ENCODE results near the gene TSPAN6.

TSPAN6 gene

DNA sequence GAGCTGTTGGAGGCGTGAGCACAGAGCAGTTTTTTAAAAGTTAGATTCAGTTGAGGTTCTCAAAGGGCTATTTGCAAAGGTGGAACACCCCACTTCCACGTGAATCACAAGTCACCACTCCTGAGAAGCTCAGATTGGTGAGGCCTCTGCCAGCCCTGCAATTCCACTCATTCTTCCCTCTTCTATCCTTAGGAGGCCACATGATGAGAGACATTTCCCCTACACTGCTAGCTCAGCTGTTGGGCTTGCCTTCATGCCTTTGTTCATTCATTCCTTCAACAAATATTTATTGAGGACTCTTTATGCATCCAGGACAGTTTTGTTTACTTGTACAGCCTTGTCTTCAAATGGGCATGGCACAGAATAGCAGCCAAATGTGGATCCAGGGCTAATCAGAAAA, 11.1 kb upstream of the TSPAN6 start:
- DNase-seq (ENCODE audit: low read depth in 3 of 3) = no peak

DNA sequence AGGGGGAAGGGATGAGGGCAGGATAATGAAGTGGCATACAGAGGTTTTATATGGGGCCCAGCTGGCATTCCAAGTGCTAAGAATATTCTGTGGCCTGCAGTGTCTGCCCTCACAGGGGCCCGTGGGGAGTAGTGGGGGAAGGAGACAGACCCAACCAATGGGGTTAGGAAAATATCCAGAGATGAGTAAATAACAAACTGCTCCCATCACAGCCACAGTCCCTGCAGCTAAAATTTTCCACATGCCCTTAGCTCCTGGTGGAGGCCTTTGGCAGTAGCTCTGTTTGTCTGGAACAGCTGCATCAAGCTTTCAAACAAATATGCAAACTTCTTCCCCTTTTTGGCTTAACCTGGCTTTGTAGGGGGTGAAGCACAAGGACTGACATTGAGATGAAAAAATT, 10.5 kb upstream of the TSPAN6 start:
- DNase-seq (ENCODE audit: low read depth in 3 of 3) = no peak

DNA sequence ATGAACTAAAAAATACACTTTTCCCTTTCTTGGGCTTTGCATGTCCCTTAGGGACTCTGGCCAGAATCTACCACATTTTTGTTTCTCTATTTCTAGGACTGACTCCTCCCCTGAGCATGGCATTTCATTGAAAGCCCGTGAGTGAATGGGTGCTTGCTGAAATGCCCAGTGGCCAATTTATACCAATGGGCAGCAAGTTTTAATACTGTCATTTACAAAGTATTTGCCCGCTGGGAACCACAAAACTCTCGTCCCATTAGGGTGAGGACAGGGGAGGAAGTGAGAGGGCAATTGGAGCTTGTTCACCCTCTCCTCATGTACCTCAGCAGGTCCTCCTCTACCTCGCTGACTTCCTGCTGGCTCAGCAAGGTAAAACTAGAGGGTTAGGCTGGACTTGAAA, 8.5 kb upstream of the TSPAN6 start:
- DNase-seq (ENCODE audit: low read depth in 3 of 3) = no peak

DNA sequence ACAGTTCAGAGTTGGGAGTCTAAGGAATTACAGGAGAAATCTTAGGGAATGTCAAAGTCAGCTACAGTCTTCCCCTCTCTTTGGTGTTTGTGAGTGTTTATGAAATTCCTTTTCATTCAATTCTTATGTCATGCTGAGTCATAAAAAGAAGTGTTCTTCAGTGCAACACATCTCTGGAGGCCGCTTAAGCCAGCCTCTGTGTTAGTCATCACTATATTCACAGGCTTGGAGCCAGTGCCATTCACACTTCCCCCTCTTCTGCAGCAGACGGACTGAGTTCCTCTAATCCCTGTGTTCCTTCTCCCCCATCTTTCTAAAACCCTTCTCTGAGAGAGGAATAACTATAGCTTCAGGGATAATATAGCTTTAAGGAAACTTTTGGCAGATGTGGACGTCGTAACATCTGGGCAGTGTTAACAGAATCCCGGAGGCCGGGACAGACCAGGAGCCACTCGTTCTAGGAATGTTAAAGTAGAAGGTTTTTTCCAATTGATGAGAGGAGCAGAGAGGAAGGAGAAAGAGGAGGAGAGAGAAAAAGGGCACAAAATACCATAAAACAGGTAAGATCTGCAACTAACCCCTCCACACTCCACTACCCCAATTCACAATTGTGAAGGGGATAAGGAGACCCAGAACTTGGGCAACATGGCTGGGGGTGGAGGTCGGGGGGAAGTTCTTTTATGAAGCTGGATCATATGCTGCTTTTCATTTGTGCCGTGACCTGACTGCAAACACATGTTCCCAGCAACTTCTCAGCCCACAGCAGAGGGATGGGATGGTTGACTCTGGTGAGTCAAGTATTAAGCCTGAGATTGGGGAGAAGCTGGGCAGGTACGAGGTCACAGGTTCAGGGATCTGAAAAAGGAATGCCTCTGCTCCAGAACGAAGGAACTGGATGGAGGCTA, 7.6 kb upstream of the TSPAN6 start, which contains the start of gene SRPX2:
Gene SRPX2, plus strand, starts transcription at position 244 of the 905 bp plus-strand sequence. CDS start 2,124 bp downstream, outside the sequence.
- DNase-seq (ENCODE audit: low read depth in 3 of 3) = no peak

DNA sequence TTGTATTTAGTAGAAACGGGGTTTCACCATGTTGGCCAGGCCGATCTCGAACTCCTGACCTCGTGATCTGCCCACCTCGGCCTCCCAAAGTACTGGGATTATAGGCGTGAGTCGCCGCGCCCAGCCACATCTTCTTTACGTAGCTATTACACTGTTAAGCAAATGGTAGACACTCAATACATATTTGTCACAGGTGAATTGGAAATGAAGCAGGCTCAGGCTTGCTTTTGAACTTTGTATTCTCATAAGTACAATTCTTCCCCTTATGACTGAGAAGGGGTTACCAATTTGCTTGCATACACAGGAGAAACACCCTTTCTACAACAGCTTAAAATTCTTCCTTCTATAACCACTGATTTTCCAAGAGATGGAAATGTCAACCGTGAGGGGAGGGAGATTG, 6.6 kb upstream of the TSPAN6 start:
- no peak for DNase-seq (ENCODE audit: low read depth in 3 of 3)

DNA sequence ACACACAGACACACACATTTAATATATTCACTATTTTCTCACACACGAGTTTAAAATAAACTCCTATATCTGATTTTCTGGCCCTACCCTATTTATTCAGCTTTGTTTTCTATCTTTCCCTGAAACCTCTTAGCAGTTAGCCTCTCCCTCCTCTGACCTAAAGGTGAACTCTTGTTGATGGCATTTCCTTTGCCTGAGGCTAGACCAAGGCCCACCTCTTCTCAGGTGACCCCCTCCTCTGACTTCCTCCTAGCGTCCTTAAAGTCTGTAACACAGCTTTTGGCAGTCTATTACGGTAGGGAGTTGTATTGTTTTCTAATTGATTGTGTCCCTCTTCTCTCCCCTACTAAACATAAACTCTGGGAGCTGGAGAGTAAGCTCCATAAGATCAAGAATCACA, 5.7 kb upstream of the TSPAN6 start:
- DNase-seq (ENCODE audit: low read depth in 3 of 3) = no peak

DNA sequence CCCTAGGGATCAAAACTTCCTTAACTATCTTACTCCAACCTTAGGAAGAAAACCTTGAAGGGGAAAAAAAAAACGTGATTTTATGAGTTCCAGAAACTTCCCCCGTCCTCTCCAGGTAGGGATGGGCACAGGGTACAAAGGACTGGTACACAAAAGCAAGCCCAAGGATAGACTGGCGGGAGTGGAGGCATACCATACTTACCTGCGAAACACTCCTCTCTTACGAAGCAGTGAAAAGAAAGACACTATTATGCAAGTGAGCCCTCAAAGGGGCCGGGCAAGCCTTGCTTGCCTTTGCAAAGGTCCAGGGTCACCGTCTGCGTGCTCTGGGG, 651 bp downstream of the TSPAN6 start:
- DNase-seq (ENCODE audit: low read depth in 3 of 3) = no peak

DNA sequence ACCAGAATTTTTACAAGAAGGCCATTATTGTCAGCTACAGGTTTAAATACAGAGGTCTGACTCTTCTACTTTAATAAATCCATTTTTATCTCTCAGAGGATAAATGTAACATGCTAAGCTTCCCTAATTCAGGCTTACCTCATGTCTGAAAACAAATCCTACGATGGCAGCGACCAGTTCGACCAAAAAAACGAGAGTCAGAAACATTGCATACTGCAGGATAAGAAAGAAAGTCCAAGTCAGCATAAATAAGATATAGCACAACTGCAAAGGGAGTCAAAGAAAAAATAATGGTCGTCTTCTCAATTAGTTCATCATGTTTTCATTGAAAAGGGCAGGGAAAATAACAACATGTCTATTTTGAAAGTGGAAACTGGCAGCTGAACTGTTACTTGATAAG, 1.6 kb downstream of the TSPAN6 start:
- no peak for DNase-seq (ENCODE audit: low read depth in 3 of 3)

DNA sequence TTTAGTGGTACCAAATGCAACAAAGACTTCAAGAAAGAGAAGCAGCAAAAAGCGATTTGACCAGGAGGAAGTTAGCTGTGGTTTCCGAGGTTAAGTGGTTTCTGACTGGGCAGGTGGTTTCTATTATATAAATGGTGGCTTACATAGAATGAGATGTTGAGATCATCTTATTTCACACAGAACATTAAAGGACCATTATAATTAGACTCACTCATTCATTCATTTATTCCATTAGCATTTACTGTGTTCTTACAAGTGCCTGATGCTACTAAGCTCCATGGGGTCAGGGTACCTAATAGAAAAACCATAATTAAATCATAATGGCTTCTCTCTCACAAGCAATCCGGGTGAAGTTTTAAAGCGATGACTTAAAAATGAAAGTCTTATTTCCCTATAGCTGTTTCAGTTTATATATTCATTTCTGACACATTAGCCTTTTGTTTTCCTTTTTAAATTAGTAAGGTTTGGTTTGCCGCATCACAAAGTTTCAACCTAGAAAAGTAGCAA, 10.6 kb downstream of the TSPAN6 start:
- no peak for DNase-seq (ENCODE audit: low read depth in 3 of 3)

DNA sequence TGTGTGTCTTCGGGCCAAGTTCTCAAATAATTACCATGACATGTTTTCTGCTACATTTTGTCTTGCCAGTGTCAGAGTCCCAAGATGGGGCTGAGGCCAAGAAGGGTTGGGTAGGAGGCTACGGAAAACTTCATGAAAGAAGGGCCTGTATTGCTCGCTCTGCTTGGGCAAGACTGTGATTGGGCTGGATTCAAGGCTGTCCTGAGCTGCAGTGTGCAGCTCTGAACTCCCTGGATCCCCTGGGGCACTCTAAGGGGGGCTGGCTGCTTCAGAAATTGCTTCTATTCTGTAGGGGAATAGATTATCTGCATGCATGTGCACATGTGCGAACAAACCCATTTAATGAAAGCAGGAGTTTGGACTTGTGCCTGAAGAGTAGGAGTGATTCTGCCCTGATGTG, 13.6 kb downstream of the TSPAN6 start:
- DNase-seq (ENCODE audit: low read depth in 3 of 3) = no peak

DNA sequence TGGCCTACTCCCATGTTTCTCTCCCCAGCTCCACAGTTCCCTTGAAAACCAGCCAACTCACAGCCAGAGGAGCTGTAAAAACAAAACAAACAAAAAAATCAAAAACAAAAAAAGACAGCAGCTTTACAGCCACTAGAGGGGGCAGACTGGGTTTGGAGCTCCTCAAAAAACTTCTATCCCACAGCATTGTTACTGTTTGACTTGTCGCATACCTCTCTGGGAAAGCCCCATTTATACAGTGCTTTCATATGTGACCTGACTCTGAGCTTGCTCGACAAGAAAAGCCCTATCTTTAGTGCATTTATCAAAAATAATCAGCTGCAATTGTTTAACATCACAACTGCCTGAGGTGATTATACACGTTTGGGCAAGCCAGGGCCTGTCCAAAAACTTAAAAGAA, 21.6 kb downstream of the TSPAN6 start:
- no peak for DNase-seq (ENCODE audit: low read depth in 3 of 3)

DNA sequence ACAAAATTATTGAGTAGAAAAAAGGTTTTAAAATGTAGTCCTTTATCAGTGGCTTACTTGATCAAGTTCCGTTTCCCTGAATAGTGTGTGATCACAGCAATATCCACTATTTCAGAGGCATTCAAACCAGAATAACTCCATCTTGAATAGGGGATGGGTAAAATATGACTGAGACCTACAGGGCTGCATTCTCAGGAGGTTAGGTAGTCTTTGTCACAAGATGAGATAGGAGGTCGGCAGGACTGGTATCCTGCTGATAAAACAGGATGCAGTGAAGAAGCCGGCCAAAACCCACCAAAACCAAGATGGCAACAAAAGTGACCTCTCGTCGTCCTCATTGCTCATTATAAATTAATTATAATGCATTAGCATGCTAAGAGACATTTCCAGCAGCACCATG, 24.7 kb downstream of the TSPAN6 start:
- no peak for DNase-seq (ENCODE audit: low read depth in 3 of 3)

DNA sequence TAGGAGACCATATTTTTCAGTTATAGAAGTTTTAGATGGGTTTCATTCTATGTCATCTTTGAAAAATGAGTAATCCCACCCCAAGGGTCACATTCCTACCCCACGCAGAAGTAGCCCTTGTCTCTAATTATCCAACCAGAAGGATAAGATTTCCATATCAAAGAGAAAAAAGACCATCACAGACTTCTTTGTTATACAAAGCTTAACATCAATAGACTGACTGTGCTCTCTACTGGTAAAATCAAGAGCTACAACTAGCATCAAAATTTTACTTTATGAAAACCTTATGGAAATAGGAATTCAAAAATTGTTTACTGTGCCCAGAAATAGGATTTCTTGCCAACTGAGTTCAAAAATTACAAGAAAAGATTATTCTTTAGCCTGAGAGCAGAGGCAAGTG, 27.0 kb downstream of the TSPAN6 start:
- no peak for DNase-seq (ENCODE audit: low read depth in 3 of 3)

DNA sequence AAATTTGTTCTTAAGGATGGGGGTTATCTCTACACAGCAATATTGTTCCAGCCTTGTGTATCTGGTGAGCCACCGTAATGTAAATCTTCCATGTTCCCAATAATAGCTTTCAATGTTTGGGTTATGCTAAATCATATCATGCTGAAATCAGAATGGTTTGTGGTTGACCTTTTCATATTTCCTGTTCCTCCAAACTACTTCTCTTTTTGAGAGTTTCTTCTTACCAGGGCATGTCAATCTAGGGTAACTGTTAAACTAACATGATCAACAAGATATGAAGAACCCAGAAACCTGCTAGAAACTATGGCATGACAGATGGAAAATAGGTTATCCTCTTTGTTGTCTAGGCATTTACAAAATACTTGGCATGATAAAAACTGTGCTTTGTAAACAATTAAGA, 29.9 kb downstream of the TSPAN6 start:
- DNase-seq (ENCODE audit: low read depth in 3 of 3) = no peak

DNA sequence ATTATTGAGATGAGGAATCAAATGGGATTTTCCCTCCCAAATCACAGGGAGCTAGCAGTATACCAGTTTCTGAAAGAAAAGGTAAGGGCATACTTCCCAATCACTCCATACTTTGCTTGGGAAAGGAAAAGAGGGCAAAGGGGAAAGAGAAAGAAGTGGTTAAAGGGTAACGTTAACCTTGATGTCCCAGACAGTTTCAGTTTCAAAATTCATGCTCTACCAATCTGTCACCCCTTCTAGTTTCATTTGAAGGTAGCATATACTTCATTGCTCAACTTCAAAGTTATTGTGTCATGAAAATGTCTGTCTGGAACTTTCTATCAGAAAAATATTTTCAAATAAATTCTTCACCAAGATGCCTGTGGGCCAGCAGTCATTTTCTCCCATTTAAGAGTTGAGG, 35.8 kb downstream of the TSPAN6 start:
- no peak for DNase-seq (ENCODE audit: low read depth in 3 of 3)

DNA sequence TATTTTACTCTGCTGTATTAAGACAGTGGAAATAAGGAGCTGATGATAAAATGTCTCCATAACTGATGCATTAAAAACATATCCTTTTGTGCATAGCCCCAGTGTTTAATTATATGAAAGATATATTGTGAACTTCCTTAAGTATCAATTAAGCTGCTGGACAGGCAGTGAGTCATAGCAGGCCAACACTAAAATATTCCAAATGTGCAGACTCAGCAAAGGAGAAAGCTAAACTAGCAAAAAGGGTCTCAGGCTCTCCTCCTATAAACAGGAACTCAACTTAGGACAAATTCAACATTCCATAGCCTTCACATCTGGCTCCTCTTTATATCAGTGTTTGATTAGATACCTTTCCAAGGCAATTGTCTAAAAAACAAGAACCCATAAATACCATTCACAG, 36.3 kb downstream of the TSPAN6 start:
- no peak for DNase-seq (ENCODE audit: low read depth in 3 of 3)

DNA sequence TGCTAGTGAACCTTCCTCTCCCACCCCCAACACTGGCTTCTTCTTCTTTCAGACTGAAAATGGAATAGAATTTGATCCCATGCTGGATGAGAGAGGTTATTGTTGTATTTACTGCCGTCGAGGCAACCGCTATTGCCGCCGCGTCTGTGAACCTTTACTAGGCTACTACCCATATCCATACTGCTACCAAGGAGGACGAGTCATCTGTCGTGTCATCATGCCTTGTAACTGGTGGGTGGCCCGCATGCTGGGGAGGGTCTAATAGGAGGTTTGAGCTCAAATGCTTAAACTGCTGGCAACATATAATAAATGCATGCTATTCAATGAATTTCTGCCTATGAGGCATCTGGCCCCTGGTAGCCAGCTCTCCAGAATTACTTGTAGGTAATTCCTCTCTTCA, 37.1 kb downstream of the TSPAN6 start:
- DNase-seq (ENCODE audit: low read depth in 3 of 3) = no peak

DNA sequence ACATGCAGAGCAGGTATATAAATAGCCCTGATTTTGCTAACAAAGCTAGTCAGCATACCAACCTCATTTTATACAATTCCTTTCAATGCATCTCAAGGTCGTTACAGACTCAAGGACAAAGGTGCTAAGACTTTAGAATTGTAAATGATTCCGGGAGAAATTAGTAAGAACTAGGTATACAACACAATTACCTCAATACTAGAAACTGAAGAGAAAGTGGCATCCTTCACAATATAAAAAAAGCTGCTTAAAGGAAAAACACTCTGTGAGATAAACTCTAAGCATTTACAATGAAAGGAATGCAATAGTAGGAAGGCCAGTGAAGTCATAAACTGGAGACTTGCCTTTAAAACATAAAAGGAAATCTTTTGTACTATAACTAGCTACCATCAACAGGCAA, 40.0 kb downstream of the TSPAN6 start:
- no peak for DNase-seq (ENCODE audit: low read depth in 3 of 3)

DNA sequence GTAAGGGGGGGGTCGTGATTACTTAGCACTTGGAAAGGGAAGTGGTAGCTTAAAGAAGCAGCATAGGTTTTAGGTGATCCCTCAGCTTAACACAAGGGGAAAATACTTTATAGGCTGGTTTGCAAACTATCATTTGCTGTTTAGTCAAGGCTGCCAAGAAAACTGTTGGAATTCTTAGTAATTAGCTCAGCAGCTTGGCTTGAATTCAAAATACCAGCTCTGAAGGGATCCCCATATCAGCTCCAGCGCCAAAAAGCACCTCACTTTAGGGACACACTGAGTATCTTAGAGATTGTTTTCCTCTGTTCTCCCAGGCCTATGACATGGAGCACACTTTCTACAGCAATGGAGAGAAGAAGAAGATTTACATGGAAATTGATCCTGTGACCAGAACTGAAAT, 43.0 kb downstream of the TSPAN6 start:
- DNase-seq (ENCODE audit: low read depth in 3 of 3) = no peak

DNA sequence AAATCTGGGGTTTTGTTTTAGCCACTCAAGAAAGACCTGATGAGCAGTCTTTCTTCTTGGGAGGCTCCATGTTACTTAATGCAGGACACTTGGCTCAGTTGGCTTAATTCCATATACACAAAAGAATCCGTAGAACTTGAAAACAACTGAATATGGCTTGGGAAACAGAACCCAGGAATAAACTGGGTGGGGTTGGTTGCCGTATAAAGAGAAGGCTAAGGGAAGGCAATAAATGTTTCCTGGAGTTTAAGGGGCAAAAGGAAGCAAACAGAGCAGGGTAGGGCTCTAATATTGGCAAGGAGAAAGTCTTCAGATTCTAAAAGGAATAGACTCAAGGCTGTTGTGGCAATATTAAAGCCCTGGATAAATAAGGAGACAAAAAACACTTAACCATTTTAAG, 43.5 kb downstream of the TSPAN6 start:
- no peak for DNase-seq (ENCODE audit: low read depth in 3 of 3)

DNA sequence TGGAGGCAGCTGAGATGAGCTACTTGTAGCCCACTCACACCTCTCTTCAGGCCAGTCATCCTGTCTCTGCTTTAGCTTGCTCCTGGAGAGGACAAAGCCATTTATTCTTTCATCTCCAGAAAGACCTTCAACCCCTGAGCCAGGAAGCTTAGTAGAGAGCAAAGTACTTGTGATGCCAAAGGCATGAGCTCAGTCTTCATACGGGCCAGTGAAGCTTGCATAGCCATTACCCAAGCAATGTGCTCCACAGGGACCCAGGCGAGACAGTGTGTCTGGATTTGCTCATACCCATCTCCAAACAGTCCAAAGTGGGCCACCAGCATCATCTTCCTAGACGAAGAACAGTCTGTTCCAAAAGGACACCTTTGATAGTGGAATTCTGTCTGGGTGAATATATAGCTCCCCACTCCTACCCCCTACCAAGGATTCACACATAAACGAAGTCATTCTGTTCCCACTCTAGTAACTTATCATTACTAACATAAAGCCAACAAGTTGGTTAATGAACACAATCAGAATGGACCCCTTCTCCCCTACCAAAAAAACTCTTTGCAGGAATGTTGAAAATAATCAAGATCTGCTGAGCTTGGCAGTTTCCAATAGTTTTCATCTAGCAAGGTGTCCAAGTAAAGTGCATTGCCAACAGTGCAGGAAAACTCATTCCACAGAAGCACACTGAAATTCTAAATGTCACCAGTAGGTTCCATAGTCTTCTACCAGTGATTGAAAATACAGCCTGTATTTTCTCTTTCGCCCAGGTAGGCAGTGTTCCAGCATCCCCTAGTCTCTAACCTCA, 45.2 kb downstream of the TSPAN6 start:
- DNase-seq (ENCODE audit: low read depth in 3 of 3) = no peak

DNA sequence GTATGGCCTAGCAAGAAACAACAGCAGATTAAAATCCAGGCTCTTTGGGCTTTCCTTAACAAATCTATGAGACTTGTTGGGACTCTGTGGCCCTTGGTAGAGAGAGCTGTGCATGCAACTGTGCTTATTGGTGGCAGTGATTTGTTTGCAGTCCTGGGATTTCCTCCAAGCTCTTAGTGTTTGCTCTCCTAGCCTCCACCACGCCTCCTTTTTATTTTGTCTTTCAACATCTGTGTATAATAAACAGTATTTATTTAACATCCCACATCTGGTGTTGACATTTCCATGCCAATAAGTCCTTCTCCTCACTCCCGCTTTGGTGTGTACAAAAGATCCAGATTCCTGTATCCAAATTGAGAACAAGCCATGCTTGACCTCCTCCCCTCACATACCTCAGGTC, 48.7 kb downstream of the TSPAN6 start:
- DNase-seq (ENCODE audit: low read depth in 3 of 3) = no peak

DNA sequence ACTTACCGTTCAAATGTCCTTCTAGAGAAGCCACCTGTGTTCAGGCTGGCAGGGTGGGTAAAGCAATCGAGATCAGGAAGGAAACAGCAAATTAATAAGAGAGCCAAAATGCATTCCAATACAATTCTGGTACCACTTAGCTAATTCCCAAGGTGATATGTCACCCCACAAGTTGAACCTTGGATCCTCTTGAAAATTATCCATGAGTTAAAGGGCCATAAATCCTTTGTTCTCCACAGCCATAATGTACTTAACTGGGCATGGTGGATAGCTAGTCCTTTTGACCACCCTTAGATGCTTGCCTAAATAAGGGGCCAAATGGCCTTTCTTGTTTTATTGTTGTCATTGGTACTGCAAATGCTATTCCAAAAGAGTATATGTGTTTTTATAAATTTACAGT, 49.9 kb downstream of the TSPAN6 start:
- no peak for DNase-seq (ENCODE audit: low read depth in 3 of 3)
